PC-9 (cell line): Measurements from ENCODE around the gene PDHB. TPM values are rescaled to one million over a fixed set of nuclear protein-coding genes. Genes with fewer than 3 reads are reported as not detected.

Source experiments
- BruUV-seq: library from RNA; stranded (reverse); fragments of 400-500 nt; replicated peaks from 2 replicates; lab custom pipeline; 2021; lab: Mats Ljungman, UMichigan
- CTCF ChIA-PET: fragments of 300-600 bp; sonication (Branson Sonifier 250); formaldehyde crosslinking; loops from one replicate; lab custom pipeline; 2022; ENCODE audit warnings: antibody characterized with exemption; lab: Charles Lee
- POLR2A ChIA-PET: fragments of 300-600 bp; sonication (Branson Sonifier 250); formaldehyde crosslinking; loops from one replicate; lab custom pipeline; 2022; ENCODE audit warnings: antibody characterized with exemption; ENCODE audit not compliant: unreplicated experiment; lab: Charles Lee
- DNase-seq, 2 experiments: peaks; one replicate each; pipeline versions ENCODE4 v3.0.0 to v3.0.0-alpha.2; 2015 to 2022; ENCODE audit warnings: mixed read lengths in 1 of 2
- H2AFZ ChIP-seq: fragments of 200-600 bp; sonication (generic); 2 replicates; pipeline ENCODE4 v1.8.1; 2017; ENCODE audit warnings: antibody characterized with exemption
- H3F3A ChIP-seq: fragments of 200-600 bp; sonication (generic); 2 replicates; pipeline ENCODE4 v1.8.1; 2017; ENCODE audit warnings: antibody characterized with exemption, mild to moderate bottlenecking, low read depth; ENCODE audit not compliant: insufficient read depth
- H3K27ac ChIP-seq: fragments of 200-600 bp; sonication (generic); 2 replicates; pipeline ENCODE4 v1.6.1; 2016; ENCODE audit warnings: mixed run types
- H3K27me3 ChIP-seq: fragments of 200-600 bp; sonication (generic); 2 replicates; pipeline ENCODE4 v1.6.1; 2016; ENCODE audit warnings: low read depth, mixed run types; ENCODE audit not compliant: insufficient read depth
- H3K36me3 ChIP-seq: fragments of 200-600 bp; sonication (generic); 2 replicates; pipeline ENCODE4 v1.6.1; 2016; ENCODE audit warnings: low read depth, mixed run types
- H3K4me1 ChIP-seq: fragments of 200-600 bp; sonication (generic); replicated peaks from 2 replicates; pipeline ENCODE4 v1.6.1; 2016; ENCODE audit warnings: mixed run types; ENCODE audit not compliant: insufficient read depth
- H3K4me2 ChIP-seq: fragments of 200-600 bp; sonication (generic); 2 replicates; pipeline ENCODE4 v1.6.1; 2017; ENCODE audit warnings: mixed run types
- H3K4me3 ChIP-seq: fragments of 200-600 bp; sonication (generic); 2 replicates; pipeline ENCODE4 v1.6.1; 2016; ENCODE audit warnings: mixed run types
- H3K79me2 ChIP-seq: fragments of 200-600 bp; sonication (generic); 2 replicates; pipeline ENCODE4 v1.6.1; 2017; ENCODE audit warnings: low read depth, mixed run types
- H3K9me2 ChIP-seq: fragments of 200-600 bp; sonication (generic); 2 replicates; pipeline ENCODE4 v1.8.1; 2017; ENCODE audit warnings: mild to moderate bottlenecking; ENCODE audit not compliant: insufficient read depth
- H3K9me3 ChIP-seq: fragments of 200-600 bp; sonication (generic); 2 replicates; pipeline ENCODE4 v1.8.1; 2016; ENCODE audit warnings: low read depth; ENCODE audit not compliant: insufficient read depth
- H4K20me1 ChIP-seq: fragments of 200-600 bp; sonication (generic); 2 replicates; pipeline ENCODE4 v1.8.1; 2017; ENCODE audit not compliant: insufficient read depth
- EZH2 ChIP-seq: fragments of 200-600 bp; sonication (generic); IDR thresholded peaks from 2 replicates; pipeline ENCODE4 v1.8.0; 2017; ENCODE audit warnings: antibody characterized with exemption, low read depth
- intact Hi-C: fragments of 100-400 bp; cut with micrococcal nuclease; formaldehyde crosslinking; loops from one replicate; pipeline ENCODE4 v1.10.0; 2022; ENCODE audit not compliant: unreplicated experiment
- total RNA-seq: library from RNA; stranded (reverse); gene quantifications from 2 replicates; pipeline ENCODE4 v1.2.3, GENCODE V29; 2021
- TF ChIP-seq, protein P1 (sequence below): fragments of 200-600 bp; sonication (generic); conservative IDR thresholded peaks from 2 replicates; pipeline ENCODE4 v1.6.1; 2017; ENCODE audit warnings: mixed run types, antibody characterized with exemption, mild to moderate bottlenecking, moderate library complexity

The PDHB gene
- total RNA-seq, 1 experiment from 2014 or later: 69.8 TPM

DNA sequence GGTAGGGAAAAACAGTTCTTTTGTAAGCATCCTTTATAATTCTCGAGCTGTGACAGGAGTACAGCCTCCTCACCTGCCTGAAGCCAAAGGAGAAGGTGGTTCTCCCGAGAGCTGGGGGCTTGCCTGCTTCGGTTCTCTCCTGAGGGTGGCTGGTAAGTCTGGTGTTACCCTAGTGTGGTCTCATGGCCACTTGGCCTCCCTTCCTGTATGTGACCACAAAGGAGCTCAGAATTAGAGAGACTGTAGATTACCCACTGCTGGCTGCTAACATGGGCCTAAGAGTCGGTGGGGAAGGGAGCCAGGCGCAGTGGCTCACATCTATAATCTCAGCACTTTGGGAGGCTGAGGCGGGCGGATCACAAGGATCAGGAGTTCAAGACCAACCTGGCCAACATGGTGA is 12.6 kb downstream of the PDHB start:
- Histone ChIP-seq H2AFZ (no peak overlapping the region), H3K27ac (no peak overlapping the region), H3K4me1 (peaks cover 1% of the 10 kb centered on the region; the same call in 1 of the 2 replicates), H3K9me3 (no peaks in the 10 kb centered on the region), H3K4me2 (no peak overlapping the region), H3K27me3 (no peaks in the 10 kb centered on the region), H4K20me1 (no peaks in the 10 kb centered on the region; the same call in 1 of the 2 replicates), H3F3A (no peaks in the 10 kb centered on the region), H3K36me3 (no peaks in the 10 kb centered on the region), H3K79me2 (no peaks in the 10 kb centered on the region), H3K4me3 (no peak overlapping the region), H3K9me2 (no peaks in the 10 kb centered on the region)
- CTCF ChIA-PET: interaction anchor here (0.8 kb wide), 1 partner anchor 188 kb away, joined by 3 read pairs; no protein-coding TSS in a partner anchor
- POLR2A ChIA-PET: no interaction called here
- TF ChIP-seq, protein P1, sequence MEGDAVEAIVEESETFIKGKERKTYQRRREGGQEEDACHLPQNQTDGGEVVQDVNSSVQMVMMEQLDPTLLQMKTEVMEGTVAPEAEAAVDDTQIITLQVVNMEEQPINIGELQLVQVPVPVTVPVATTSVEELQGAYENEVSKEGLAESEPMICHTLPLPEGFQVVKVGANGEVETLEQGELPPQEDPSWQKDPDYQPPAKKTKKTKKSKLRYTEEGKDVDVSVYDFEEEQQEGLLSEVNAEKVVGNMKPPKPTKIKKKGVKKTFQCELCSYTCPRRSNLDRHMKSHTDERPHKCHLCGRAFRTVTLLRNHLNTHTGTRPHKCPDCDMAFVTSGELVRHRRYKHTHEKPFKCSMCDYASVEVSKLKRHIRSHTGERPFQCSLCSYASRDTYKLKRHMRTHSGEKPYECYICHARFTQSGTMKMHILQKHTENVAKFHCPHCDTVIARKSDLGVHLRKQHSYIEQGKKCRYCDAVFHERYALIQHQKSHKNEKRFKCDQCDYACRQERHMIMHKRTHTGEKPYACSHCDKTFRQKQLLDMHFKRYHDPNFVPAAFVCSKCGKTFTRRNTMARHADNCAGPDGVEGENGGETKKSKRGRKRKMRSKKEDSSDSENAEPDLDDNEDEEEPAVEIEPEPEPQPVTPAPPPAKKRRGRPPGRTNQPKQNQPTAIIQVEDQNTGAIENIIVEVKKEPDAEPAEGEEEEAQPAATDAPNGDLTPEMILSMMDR: no peak
- DNase-seq: no peak
- BruUV-seq: no TSS peak
- intact Hi-C loops: no loop called here

DNA sequence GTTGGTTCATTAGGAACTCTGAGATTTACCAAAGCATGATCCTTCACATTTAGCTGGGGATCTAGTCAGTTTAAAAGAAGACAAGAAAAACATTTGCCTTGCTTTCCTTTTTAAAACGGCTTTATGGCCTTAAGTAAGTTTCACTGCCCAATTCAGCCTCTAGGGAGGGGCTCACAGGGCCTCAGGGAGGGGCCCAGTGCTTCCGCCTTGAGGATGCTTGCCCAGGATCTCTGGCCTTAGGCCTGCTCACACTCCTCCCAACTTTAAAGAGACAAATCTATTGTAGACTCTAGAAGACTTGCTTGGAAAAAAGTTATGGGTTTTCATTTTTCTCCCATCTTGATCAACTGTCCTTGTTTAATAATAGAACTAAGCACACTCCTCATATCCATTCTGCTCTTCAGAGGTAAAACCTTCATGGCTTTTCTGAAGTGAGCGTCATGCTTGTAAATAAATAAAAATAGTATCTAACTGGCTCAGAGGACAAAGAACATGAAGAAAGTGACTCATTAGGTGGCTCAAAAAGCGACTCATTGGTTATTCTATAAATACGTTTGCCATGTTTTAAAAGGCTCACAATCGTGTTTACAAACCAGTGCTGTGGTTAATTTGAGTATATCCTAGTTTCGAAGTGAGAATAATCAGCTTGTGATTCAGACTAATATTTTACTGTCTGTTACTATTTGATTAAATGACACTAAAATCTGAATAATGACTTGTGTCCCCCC is 13.7 kb downstream of the PDHB start:
- BruUV-seq: no TSS peak
- H4K20me1 ChIP-seq: no peaks in the 10 kb centered on the region; the same call in 1 of the 2 replicates
- no peaks in the 10 kb centered on the region for H3K36me3 ChIP-seq
- H3F3A ChIP-seq: no peaks in the 10 kb centered on the region
- H3K9me2 ChIP-seq: no peaks in the 10 kb centered on the region
- no peak overlapping the region for H2AFZ ChIP-seq
- intact Hi-C loops: loop anchor here (10.0 kb wide), 1 partner anchor 205 kb away; no protein-coding TSS in a partner anchor
- H3K27ac ChIP-seq: no peak overlapping the region
- H3K4me2 ChIP-seq: no peak overlapping the region
- H3K9me3 ChIP-seq: no peaks in the 10 kb centered on the region
- DNase-seq: no peak
- H3K4me3 ChIP-seq: no peak overlapping the region
- H3K4me1 ChIP-seq: peaks cover 5% of the 10 kb centered on the region; the same call in 1 of the 2 replicates
- H3K79me2 ChIP-seq: no peaks in the 10 kb centered on the region
- TF ChIP-seq EZH2: no peak
- TF ChIP-seq, protein P1: no peak
- H3K27me3 ChIP-seq: no peaks in the 10 kb centered on the region
- CTCF ChIA-PET: no interaction called here
- POLR2A ChIA-PET: no interaction called here

DNA sequence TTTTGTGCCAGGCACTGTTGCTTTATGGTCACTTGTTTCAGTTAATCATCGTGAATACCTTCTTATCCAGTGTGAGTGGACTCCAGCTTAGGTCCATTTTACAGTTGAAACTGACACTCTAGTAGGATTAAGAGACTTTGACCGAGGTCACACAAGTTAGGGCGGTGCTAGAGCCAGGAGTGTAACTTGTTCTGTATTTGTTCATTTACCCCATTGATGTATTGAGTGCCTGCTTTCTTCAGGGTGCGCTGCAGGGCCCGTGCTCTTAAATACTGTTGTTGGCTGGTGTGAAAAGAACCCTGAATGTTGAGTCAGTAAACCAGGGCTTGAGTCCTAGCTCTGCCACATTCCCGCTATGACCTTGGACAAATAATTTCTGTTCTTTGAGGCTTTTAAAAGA is 15.4 kb downstream of the PDHB start:
- no peak overlapping the region for H3K4me2 ChIP-seq
- no peak overlapping the region for H3K4me3 ChIP-seq
- BruUV-seq: no TSS peak
- no peaks in the 10 kb centered on the region; the same call in 1 of the 2 replicates for H4K20me1 ChIP-seq
- no peaks in the 10 kb centered on the region for H3K36me3 ChIP-seq
- no peak overlapping the region for H2AFZ ChIP-seq
- no peaks in the 10 kb centered on the region for H3K9me2 ChIP-seq
- CTCF ChIA-PET: interaction anchor here (0.6 kb wide), 1 partner anchor 521 kb away, joined by 3 read pairs; no protein-coding TSS in a partner anchor
- H3K27me3 ChIP-seq: no peaks in the 10 kb centered on the region
- POLR2A ChIA-PET: no interaction called here
- H3K4me1 ChIP-seq: peaks cover 5% of the 10 kb centered on the region; the same call in 1 of the 2 replicates
- TF ChIP-seq EZH2: no peak
- TF ChIP-seq, protein P1: no peak
- H3K27ac ChIP-seq: no peak overlapping the region
- no peak for DNase-seq
- H3F3A ChIP-seq: 0 out of 2 replicates have a peak, but pooled peaks cover 5% of the 10 kb centered on the region
- intact Hi-C loops: loop anchor here (10.0 kb wide), 1 partner anchor 207 kb away; no protein-coding TSS in a partner anchor
- H3K9me3 ChIP-seq: no peaks in the 10 kb centered on the region
- no peaks in the 10 kb centered on the region for H3K79me2 ChIP-seq
